ENCODE results near the gene MME.

Gene MME

DNA sequence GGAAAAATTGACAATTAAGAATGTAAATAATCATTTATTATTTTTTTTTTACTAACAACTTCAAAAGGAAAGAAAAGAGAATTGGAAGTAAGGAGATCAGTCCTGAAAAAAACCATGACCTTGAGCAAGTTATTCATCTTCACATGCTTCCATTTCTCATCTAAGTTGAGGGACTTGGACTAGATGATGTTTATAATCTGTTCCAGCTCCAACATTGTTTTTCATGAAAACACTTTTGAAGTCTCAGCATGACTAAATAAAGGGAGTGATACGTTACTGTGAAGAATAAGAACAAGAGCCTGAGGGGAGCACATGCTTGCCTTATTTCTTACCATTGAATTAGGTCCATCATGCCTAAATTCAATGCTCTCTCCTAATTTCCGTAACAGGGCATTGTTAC, 117.7 kb downstream of the MME start:
- H3K27ac Mint-ChIP-seq, result peak overlapping the region in 1 of 3 experiments; percentile 50
- peaks cover 15% of the 10 kb centered on the region for H3K4me1 Mint-ChIP-seq
- H3K9me3 Mint-ChIP-seq, result no peaks in the 10 kb centered on the region
- H3K36me3 Mint-ChIP-seq (ENCODE audit: low read depth), result no peaks in the 10 kb centered on the region
- no peak overlapping the region for H3K4me3 Mint-ChIP-seq
- H3K27me3 Mint-ChIP-seq (ENCODE audit: low read depth), result peaks cover 49% of the 10 kb centered on the region
- TF ChIP-seq, protein P1, sequence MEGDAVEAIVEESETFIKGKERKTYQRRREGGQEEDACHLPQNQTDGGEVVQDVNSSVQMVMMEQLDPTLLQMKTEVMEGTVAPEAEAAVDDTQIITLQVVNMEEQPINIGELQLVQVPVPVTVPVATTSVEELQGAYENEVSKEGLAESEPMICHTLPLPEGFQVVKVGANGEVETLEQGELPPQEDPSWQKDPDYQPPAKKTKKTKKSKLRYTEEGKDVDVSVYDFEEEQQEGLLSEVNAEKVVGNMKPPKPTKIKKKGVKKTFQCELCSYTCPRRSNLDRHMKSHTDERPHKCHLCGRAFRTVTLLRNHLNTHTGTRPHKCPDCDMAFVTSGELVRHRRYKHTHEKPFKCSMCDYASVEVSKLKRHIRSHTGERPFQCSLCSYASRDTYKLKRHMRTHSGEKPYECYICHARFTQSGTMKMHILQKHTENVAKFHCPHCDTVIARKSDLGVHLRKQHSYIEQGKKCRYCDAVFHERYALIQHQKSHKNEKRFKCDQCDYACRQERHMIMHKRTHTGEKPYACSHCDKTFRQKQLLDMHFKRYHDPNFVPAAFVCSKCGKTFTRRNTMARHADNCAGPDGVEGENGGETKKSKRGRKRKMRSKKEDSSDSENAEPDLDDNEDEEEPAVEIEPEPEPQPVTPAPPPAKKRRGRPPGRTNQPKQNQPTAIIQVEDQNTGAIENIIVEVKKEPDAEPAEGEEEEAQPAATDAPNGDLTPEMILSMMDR (IDR thresholded peaks at IDR 0.05; ENCODE audit: unreplicated experiment in 3 of 3), result no peak

DNA sequence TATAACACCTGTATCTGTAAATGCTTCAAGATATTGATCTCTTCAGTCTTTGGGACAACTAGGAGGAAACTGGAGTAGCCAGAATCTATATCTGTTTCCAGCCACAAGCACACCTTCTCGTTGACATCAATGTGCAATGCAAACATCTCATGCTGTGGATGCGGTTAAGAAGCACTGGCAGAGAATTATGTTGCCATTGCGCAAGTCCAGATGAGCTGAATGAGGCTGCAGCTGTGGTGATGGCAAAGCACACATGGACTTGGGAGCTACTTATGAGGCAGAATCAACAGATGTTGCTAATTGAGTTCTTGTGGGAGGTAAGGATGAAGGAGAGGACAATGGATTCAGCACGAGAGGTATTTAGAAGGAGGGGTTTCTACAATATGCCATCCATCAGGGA, 122.5 kb downstream of the MME start:
- TF ChIP-seq, protein P1 (IDR thresholded peaks at IDR 0.05; ENCODE audit: unreplicated experiment in 3 of 3), result no peak
- Mint-ChIP-seq H3K27ac (peak overlapping the region in 2 of 3 experiments; percentile 14 to 22), H3K27me3 (ENCODE audit: low read depth) (peaks cover 35% of the 10 kb centered on the region), H3K36me3 (ENCODE audit: low read depth) (no peaks in the 10 kb centered on the region), H3K4me1 (no peaks in the 10 kb centered on the region), H3K4me3 (no peak overlapping the region), H3K9me3 (no peaks in the 10 kb centered on the region)

DNA sequence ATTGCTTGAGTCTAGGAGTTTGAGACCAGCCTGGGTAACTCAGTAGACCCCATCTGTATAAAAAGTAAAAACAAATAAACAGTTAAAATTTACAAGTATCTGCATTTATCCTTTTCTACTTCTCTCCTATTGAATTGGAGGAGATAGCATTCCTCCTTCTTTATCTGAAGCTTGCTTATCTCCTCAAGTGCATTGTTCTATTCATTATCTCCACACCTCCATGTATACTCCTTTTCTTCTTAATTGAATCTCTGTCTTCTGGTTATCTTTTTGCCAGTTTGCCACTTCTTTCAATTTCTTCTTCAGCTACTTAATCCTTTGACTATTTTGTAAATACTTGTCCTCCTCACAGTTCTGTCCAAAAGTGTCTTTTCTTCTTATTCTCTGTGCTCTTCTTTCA, 124.7 kb downstream of the MME start:
- no peaks in the 10 kb centered on the region for H3K9me3 Mint-ChIP-seq
- no peaks in the 10 kb centered on the region for H3K36me3 Mint-ChIP-seq (ENCODE audit: low read depth)
- peaks cover 25% of the 10 kb centered on the region for H3K27me3 Mint-ChIP-seq (ENCODE audit: low read depth)
- H3K4me1 Mint-ChIP-seq, result no peaks in the 10 kb centered on the region
- no peak overlapping the region for H3K4me3 Mint-ChIP-seq
- TF ChIP-seq, protein P1 (IDR thresholded peaks at IDR 0.05; ENCODE audit: unreplicated experiment in 3 of 3), result no peak
- no peak overlapping the region for H3K27ac Mint-ChIP-seq

DNA sequence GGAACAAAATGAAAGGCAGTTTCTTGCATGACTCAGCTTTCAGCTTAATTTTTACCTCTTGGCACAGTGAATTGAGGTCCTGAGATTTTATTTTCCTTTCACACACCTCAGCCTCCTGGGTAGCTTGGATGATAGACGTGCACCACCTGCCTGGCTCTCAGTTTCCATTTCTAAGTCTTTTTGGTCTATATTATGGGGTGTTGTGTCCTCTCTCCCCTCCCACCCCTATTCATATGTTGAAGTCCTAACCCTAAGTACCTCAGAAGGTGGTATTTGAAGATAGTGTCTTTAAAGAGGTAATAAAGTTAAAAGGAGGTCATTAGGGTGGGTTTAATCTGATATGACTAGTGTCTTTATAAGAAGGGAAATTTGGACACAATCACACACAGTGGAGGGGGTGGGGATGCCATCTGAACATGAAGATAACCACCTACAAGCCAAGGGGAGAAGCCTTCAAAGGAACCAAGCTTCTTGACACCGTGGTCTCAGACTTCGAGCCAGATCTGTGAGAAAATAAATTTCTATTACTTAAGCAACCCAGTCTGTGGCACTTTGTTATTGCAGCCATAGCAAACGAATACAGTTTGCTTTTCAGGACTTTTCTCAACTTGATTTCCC, 128.2 kb downstream of the MME start:
- peaks cover 5% of the 10 kb centered on the region for H3K27me3 Mint-ChIP-seq (ENCODE audit: low read depth)
- TF ChIP-seq, protein P1 (IDR thresholded peaks at IDR 0.05; ENCODE audit: unreplicated experiment in 3 of 3), result no peak
- H3K4me1 Mint-ChIP-seq, result peaks cover 5% of the 10 kb centered on the region
- no peaks in the 10 kb centered on the region for H3K36me3 Mint-ChIP-seq (ENCODE audit: low read depth)
- no peak overlapping the region for H3K27ac Mint-ChIP-seq
- H3K4me3 Mint-ChIP-seq, result no peak overlapping the region
- peaks cover 4% of the 10 kb centered on the region for H3K9me3 Mint-ChIP-seq

DNA sequence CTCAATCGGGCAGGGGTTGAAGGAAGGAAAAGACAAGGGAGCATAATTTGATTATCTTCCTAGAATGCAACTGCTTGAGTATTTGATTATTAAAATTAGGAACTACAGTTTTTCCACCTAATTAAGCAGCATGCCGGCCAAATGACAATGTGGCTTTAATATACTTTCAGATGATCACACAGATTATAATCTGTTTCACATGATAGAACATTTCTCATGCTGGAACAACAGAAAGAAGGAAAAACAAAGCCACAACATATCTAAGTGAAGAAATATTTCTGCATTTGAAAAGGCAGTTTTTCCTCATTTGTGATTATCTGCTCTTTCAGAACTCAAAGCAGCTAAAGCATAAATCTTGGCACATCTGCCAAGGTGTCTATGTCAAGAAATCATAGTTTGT, 130.6 kb downstream of the MME start:
- peaks cover 5% of the 10 kb centered on the region for H3K4me1 Mint-ChIP-seq
- TF ChIP-seq, protein P1 (IDR thresholded peaks at IDR 0.05; ENCODE audit: unreplicated experiment in 3 of 3), result no peak
- no peak overlapping the region for H3K4me3 Mint-ChIP-seq
- H3K36me3 Mint-ChIP-seq (ENCODE audit: low read depth), result no peaks in the 10 kb centered on the region
- H3K9me3 Mint-ChIP-seq, result peaks cover 4% of the 10 kb centered on the region
- H3K27me3 Mint-ChIP-seq (ENCODE audit: low read depth), result peaks cover 7% of the 10 kb centered on the region
- H3K27ac Mint-ChIP-seq, result no peak overlapping the region

DNA sequence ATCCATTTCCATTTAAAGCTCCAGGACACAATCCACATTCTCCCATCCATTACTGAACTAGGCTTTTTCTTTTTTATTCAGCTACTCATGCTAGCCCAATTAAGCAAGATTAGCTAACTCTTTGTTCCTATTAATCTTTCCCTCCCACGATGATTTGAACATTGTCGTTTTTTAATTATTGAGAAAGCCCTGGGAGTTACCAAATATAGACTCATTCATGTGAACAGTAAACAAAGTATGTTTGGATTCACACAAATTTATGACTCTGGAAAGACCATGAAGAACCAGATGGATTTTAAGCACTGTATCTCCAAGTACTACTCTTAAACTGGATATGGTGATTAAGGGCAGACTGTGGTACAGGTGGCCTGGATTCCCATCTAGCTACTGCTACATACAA, 131.1 kb downstream of the MME start:
- Mint-ChIP-seq H3K4me3 (no peak overlapping the region), H3K4me1 (peaks cover 5% of the 10 kb centered on the region), H3K36me3 (ENCODE audit: low read depth) (no peaks in the 10 kb centered on the region), H3K27me3 (ENCODE audit: low read depth) (peaks cover 7% of the 10 kb centered on the region), H3K9me3 (peaks cover 4% of the 10 kb centered on the region), H3K27ac (peak overlapping the region; percentile 10 to 67 (median 27))
- TF ChIP-seq, protein P1 (IDR thresholded peaks at IDR 0.05; ENCODE audit: unreplicated experiment in 3 of 3), result no peak
